Loucy (cell line): ENCODE data around the gene PI3.
"Not testable (repeated sequence)": the region's sequence is repeated elsewhere in the genome, so short reads cannot be mapped to it uniquely, and the experiment has no call there.

ENCODE experiments used
- CTCF ChIP-seq: fragments of 200-600 bp; sonication (generic); conservative IDR thresholded peaks from 2 replicates; pipeline ENCODE4 v1.5.1; 2014; ENCODE audit warnings: mild to moderate bottlenecking, antibody characterized with exemption, low read length
- EZH2phosphoT487 ChIP-seq: fragments of 200-600 bp; IDR thresholded peaks from 2 replicates; pipeline ENCODE4 v1.6.1; 2018; ENCODE audit warnings: antibody characterized with exemption, mild to moderate bottlenecking, moderate library complexity, borderline replicate concordance

- not testable (repeated sequence) for TF ChIP-seq CTCF, EZH2phosphoT487
Observed at GRCh38 chr20:45154794-45155193, 19.9 kb upstream of the PI3 start.
